ENCODE measurements around the gene RBM47. TPM values are rescaled to one million over a fixed set of nuclear protein-coding genes. Genes with fewer than 3 reads are reported as not detected.
"Not testable (repeated sequence)": the region's sequence is repeated elsewhere in the genome, so short reads cannot be mapped to it uniquely, and the experiment has no call there.

Gene RBM47
- total and polyA plus RNA-seq, 2 donors (not counting 1 experiment from before 2014, with no cell fraction given), result 0.14 to 1.8 TPM

GRCh38 chr4:40448875-40449274 is 180.8 kb downstream of the RBM47 start:
- DNase-seq (ENCODE audit: low read depth in 2 of 2), result no peak
- Histone ChIP-seq H3K27me3 (ENCODE audit: control insufficient read depth, insufficient read depth, low read length) (no peaks in the 10 kb centered on the region), H3K79me2 (ENCODE audit: control insufficient read depth, insufficient read depth, low read length) (no peaks in the 10 kb centered on the region), H3K4me2 (ENCODE audit: extremely low read depth, insufficient read depth, low read length) (no peak overlapping the region), H3K4me3 (replicated peaks in 1 of 4; ENCODE audit: control extremely low read depth in 1 of 4, insufficient read depth in 1 of 4, low read depth in 3 of 4, low read length in 4 of 4) (no peak overlapping the region), H3K27ac (ENCODE audit: insufficient read depth, low read length) (no peak overlapping the region), H2AFZ (ENCODE audit: low read length) (no peak overlapping the region), H3K36me3 (ENCODE audit: control insufficient read depth, insufficient read depth, low read length) (no peaks in the 10 kb centered on the region), H4K20me1 (ENCODE audit: control insufficient read depth, extremely low read depth, insufficient read depth, low read length) (no peaks in the 10 kb centered on the region), H3K9ac (ENCODE audit: insufficient read depth, low read length) (no peak overlapping the region), H3K9me3 (ENCODE audit: control insufficient read depth, insufficient read depth, low read depth, low read length) (no peaks in the 10 kb centered on the region), H3K4me1 (ENCODE audit: control insufficient read depth, extremely low read depth, insufficient read depth, low read length) (no peaks in the 10 kb centered on the region)
- TF ChIP-seq CTCF (conservative IDR thresholded peaks at IDR 0.05 in 1 of 2, IDR thresholded peaks at IDR 0.05 in 1 of 2; ENCODE audit: low read depth in 1 of 2, low read length in 2 of 2) (no peak), EZH2 (IDR thresholded peaks at IDR 0.05; ENCODE audit: low read length, missing control alignments) (no peak)

- no peak overlapping the region for H3K4me3 ChIP-seq (replicated peaks in 1 of 4; ENCODE audit: control extremely low read depth in 1 of 4, insufficient read depth in 1 of 4, low read depth in 3 of 4, low read length in 4 of 4)
- H3K79me2 ChIP-seq (ENCODE audit: control insufficient read depth, insufficient read depth, low read length), result no peaks in the 10 kb centered on the region
- H3K27ac ChIP-seq (ENCODE audit: insufficient read depth, low read length), result no peak overlapping the region
- TF ChIP-seq EZH2 (IDR thresholded peaks at IDR 0.05; ENCODE audit: low read length, missing control alignments), result no peak
- TF ChIP-seq CTCF (conservative IDR thresholded peaks at IDR 0.05 in 1 of 2, IDR thresholded peaks at IDR 0.05 in 1 of 2; ENCODE audit: low read depth in 1 of 2, low read length in 2 of 2), result no peak
- H4K20me1 ChIP-seq (ENCODE audit: control insufficient read depth, extremely low read depth, insufficient read depth, low read length), result no peaks in the 10 kb centered on the region
- H3K4me1 ChIP-seq (ENCODE audit: control insufficient read depth, extremely low read depth, insufficient read depth, low read length), result no peaks in the 10 kb centered on the region
- no peak overlapping the region for H3K4me2 ChIP-seq (ENCODE audit: extremely low read depth, insufficient read depth, low read length)
- H3K27me3 ChIP-seq (ENCODE audit: control insufficient read depth, insufficient read depth, low read length), result no peaks in the 10 kb centered on the region
- no peaks in the 10 kb centered on the region for H3K9me3 ChIP-seq (ENCODE audit: control insufficient read depth, insufficient read depth, low read depth, low read length)
- H2AFZ ChIP-seq (ENCODE audit: low read length), result no peak overlapping the region
- H3K9ac ChIP-seq (ENCODE audit: insufficient read depth, low read length), result no peak overlapping the region
- DNase-seq (ENCODE audit: low read depth in 2 of 2), result peak in 1 of 2 donors; percentile 48
- H3K36me3 ChIP-seq (ENCODE audit: control insufficient read depth, insufficient read depth, low read length), result no peaks in the 10 kb centered on the region
These were observed 182.8 kb downstream of the RBM47 start for GRCh38 chr4:40446839-40447238.

GRCh38 chr4:40446261-40446750 is 183.4 kb downstream of the RBM47 start:
- not testable (repeated sequence) for H3K27me3 ChIP-seq (ENCODE audit: control insufficient read depth, insufficient read depth, low read length); H3K36me3 ChIP-seq (ENCODE audit: control insufficient read depth, insufficient read depth, low read length); H4K20me1 ChIP-seq (ENCODE audit: control insufficient read depth, extremely low read depth, insufficient read depth, low read length); H3K27ac ChIP-seq (ENCODE audit: insufficient read depth, low read length); H3K4me2 ChIP-seq (ENCODE audit: extremely low read depth, insufficient read depth, low read length); H3K9ac ChIP-seq (ENCODE audit: insufficient read depth, low read length); H3K79me2 ChIP-seq (ENCODE audit: control insufficient read depth, insufficient read depth, low read length); H3K4me3 ChIP-seq (replicated peaks in 1 of 4; ENCODE audit: control extremely low read depth in 1 of 4, insufficient read depth in 1 of 4, low read depth in 3 of 4, low read length in 4 of 4); H3K4me1 ChIP-seq (ENCODE audit: control insufficient read depth, extremely low read depth, insufficient read depth, low read length); H2AFZ ChIP-seq (ENCODE audit: low read length); H3K9me3 ChIP-seq (ENCODE audit: control insufficient read depth, insufficient read depth, low read depth, low read length)
- peak in 1 of 2 donors; percentile 37 for DNase-seq (ENCODE audit: low read depth in 2 of 2)
